HG02870 (cell line): ENCODE results near the gene MAGEB18.

Experiments used
- ATAC-seq: cut with Tn5 transposase; IDR thresholded peaks from one replicate; pipeline ENCODE4 v1.9.1; 2021; ENCODE audit warnings: mild to moderate bottlenecking, moderate library complexity; ENCODE audit not compliant: unreplicated experiment

The MAGEB18 gene

DNA sequence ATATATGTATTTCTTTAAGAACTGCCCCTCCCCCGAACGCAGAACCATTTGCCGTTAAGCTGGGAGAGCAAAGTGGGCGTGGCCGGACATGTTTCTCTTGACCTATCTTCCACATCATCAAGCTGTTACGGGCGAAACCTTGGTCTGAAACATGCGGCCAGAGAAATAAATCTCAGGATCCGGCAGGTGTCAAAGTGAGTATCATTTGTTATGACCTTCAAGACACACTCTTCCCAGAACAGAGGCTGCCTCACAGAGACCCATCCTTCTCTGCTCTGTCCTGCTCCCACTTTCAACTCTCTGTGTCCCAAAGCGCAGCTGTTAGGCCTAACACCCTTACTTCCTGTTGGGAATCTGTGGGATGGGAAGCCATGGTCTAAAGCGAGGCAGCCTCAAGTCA is at the start of gene MAGEB18:
Gene MAGEB18, plus strand, starts transcription at position 70 of the 400 bp plus-strand sequence. CDS start 643 bp downstream, outside the sequence.
- ATAC-seq: no peak

DNA sequence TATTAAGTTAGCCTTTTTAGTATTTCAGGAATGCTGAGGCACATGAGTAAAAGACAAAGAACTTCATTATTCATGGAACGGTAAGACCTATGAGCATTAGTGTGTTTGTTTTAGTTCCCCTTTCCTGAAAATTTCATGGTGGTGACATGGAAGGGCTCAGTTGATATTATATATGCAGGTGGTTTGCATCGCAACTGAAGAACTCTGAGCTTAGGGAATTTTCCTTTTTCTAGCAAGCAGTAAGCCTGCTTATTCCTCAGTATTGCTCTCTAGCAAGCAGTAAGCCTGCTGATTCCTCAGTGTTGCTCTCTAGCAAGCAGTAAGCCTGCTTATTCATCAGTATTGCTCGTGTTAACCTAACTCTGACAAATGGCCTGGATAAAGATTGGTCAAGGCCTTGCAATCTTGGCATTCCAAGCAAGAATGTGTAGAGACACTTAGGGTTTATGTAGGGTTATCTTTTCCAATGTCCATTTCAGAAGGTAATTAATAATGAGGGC is 37.7 kb upstream of the MAGEB18 start:
- ATAC-seq: no peak

DNA sequence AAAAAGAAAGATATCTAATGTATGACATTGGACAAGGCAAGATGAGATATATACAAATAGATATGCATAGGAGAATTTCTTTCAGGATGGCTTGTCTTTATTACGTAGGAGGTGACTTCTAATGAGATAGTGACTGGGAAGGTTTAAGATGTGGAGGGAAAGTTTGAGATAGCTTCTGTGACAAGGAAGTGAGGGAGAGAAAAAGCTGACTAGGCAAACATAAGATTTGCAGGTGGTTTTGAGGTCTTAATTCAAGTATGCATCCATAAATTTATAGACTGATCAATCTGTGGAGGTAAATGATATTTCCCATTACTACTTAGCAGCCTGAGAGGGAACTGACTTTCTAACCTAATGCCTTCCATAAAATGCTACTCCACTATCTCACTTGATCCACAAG is 29.0 kb upstream of the MAGEB18 start:
- ATAC-seq: no peak

DNA sequence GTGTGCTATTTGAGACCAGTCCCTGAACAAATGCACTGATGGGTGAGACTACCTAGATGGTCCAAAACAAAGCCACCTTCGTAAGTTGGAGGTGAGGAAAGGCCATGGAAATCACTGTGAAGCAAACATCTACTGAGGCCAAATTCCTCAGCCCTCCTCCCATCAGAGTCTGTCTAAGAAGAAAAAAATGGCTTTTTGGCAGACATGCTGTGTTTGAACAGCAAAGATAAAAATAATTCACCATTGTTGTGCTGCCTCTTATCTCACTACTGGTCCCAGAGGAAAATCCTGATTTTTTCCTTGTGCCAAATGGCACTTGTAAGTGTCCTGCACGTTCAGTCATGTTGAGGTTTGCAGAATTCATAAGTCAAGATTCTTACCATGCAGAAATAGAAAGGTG is 7.9 kb downstream of the MAGEB18 start:
- no peak for ATAC-seq

DNA sequence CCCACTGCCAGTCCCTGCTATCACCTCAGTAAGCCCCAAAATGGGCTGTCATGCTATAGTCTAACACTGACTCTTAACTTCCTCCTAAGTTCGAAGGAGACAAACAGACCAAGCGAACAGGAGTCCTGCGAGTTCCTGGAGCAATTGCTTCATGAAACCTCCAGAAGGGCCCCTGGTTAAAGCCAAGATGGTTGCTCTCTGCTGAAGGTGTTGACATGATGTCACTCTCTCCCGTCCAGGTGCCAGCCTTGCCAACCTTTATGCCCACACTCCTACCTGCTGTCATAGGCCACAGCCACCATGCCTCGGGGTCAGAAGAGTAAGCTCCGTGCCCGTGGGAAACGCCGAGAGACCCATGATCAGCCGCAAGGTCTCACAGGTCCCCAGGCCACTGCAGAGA is 22.2 kb downstream of the MAGEB18 start, which contains the start of gene MAGEB6B:
Gene MAGEB6B, plus strand, starts transcription at position 301 of the 400 bp plus-strand sequence. Its CDS starts 0 bp downstream, at position 301.
- no peak for ATAC-seq
